ENCODE results near the gene PCYT2.

DNA sequence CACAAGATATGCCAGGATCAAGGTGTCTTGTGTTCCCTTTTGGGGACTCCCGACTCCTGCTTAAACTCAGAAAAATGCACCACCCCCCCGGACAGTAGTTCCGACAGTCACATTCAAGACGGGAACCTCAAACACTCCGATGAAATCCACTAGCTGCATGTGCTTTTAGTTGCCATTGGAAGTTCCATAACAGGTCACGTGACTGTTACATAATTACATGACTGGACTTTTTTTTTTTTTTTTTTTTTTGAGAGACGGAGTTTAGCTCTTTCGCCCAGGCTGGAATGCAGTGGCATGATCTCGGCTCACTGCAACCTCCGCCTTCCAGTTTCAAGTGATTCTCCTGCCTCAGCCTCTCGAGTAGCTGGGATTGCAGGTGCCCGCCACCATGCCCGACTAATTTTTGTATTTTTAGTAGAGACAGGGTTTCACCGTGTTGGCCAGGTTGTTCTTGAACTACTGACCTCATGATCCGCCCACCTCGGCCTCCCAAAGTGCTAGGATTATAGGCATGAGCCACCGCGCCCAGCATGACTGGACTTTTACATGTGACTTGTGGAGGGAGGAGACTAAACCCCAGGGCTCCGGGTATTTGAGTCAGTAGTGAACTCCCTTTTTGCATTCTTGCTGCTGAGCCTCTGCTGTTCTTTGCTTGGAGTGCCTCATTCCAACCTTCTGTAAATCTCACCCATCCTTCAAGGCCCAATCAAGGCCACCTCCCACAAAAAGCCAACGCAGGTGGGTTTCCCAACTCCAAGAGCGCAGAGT lies 5.2 kb upstream of the PCYT2 start:
- TF ChIP-seq, protein P1, sequence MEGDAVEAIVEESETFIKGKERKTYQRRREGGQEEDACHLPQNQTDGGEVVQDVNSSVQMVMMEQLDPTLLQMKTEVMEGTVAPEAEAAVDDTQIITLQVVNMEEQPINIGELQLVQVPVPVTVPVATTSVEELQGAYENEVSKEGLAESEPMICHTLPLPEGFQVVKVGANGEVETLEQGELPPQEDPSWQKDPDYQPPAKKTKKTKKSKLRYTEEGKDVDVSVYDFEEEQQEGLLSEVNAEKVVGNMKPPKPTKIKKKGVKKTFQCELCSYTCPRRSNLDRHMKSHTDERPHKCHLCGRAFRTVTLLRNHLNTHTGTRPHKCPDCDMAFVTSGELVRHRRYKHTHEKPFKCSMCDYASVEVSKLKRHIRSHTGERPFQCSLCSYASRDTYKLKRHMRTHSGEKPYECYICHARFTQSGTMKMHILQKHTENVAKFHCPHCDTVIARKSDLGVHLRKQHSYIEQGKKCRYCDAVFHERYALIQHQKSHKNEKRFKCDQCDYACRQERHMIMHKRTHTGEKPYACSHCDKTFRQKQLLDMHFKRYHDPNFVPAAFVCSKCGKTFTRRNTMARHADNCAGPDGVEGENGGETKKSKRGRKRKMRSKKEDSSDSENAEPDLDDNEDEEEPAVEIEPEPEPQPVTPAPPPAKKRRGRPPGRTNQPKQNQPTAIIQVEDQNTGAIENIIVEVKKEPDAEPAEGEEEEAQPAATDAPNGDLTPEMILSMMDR (IDR thresholded peaks at IDR 0.05), result no peak
- TF ChIP-seq POLR2A (IDR thresholded peaks at IDR 0.05) (no peak), EP300 (IDR thresholded peaks at IDR 0.05) (no peak)
